Measurements from ENCODE around the gene SSR2. TPM values are rescaled to one million over a fixed set of nuclear protein-coding genes. Genes with fewer than 3 reads are reported as not detected.
A peak's percentile ranks its signal among the peaks of the same experiment; 100 is the strongest.
"Not testable (repeated sequence)": the region's sequence is repeated elsewhere in the genome, so short reads cannot be mapped to it uniquely, and the experiment has no call there.

SSR2 gene
- total and polyA plus RNA-seq, 9 donors = 261 to 601 (median 306) TPM

GRCh38 chr1:155993595-155993994, 27.2 kb downstream of the SSR2 start:
- Histone ChIP-seq H3K36me3 (no peaks in the 10 kb centered on the region), H3K27ac (no peak overlapping the region), H3K27me3 (no peaks in the 10 kb centered on the region), H3K9me3 (no peaks in the 10 kb centered on the region), H3K4me3 (no peak overlapping the region), H3K4me1 (ENCODE audit: insufficient read depth) (no peaks in the 10 kb centered on the region)
- intact Hi-C loops (cut with DNase I) = loop anchor here in 1 of 4 donors (5.0 kb wide), 1 partner anchor 51 kb away; the partner anchor contains the start of gene RXFP4
- 77 to 82% (median 78%) methylated on average over 3 of the region's 3 CpGs for WGBS, 3 donors
- no peak for DNase-seq
- no peak for TF ChIP-seq POLR2A (IDR thresholded peaks at IDR 0.05)
- TF ChIP-seq CTCF (IDR thresholded peaks at IDR 0.05) = no peak
- no peak for TF ChIP-seq EP300 (IDR thresholded peaks at IDR 0.05)

- no peaks in the 10 kb centered on the region for H3K27me3 ChIP-seq
- no peak overlapping the region for H3K27ac ChIP-seq
- no peaks in the 10 kb centered on the region for H3K4me1 ChIP-seq (ENCODE audit: insufficient read depth)
- H3K4me3 ChIP-seq = no peak overlapping the region
- TF ChIP-seq POLR2A (IDR thresholded peaks at IDR 0.05) (no peak), EP300 (IDR thresholded peaks at IDR 0.05) (no peak), CTCF (IDR thresholded peaks at IDR 0.05) (no peak)
- no peaks in the 10 kb centered on the region for H3K9me3 ChIP-seq
- DNase-seq = no peak
- 83 to 90% (median 87%) methylated on average over 6 of the region's 6 CpGs for WGBS, 3 donors
- intact Hi-C loops (cut with DNase I) = loop anchor here in 1 of 4 donors (5.0 kb wide), 1 partner anchor 48 kb away; the partner anchor contains the start of gene RXFP4
- H3K36me3 ChIP-seq = no peaks in the 10 kb centered on the region
These were observed 30.6 kb downstream of the SSR2 start for GRCh38 chr1:155990005-155990739.

GRCh38 chr1:155989242-155990004, 31.3 kb downstream of the SSR2 start:
- Histone ChIP-seq H3K4me3 (peak overlapping the region; percentile 18), H3K4me1 (ENCODE audit: insufficient read depth) (no peaks in the 10 kb centered on the region), H3K27me3 (no peaks in the 10 kb centered on the region), H3K9me3 (no peaks in the 10 kb centered on the region), H3K27ac (no peak overlapping the region), H3K36me3 (no peaks in the 10 kb centered on the region)
- TF ChIP-seq EP300 (IDR thresholded peaks at IDR 0.05) = no peak
- TF ChIP-seq CTCF (IDR thresholded peaks at IDR 0.05) = peak; percentile 87 to 98 (median 97)
- no peak for TF ChIP-seq POLR2A (IDR thresholded peaks at IDR 0.05)
- DNase-seq = peak; percentile 70 to 82 (median 77)
- intact Hi-C loops (cut with DNase I) = loop anchor here in 3 of 4 donors (2.0 to 5.0 kb wide), 3 partner anchors 47 to 53 kb away; partner anchors contain the start of gene RXFP4 (in 1 of the 3)
- WGBS, 3 donors = 15 to 22% (median 20%) methylated on average over 9 of the region's 9 CpGs

- H3K4me3 ChIP-seq; H3K9me3 ChIP-seq; H3K27me3 ChIP-seq; DNase-seq; H3K27ac ChIP-seq; H3K36me3 ChIP-seq; intact Hi-C loops (cut with DNase I); H3K4me1 ChIP-seq (ENCODE audit: insufficient read depth): not testable (repeated sequence)
- 81 to 84% (median 82%) methylated on average over 11 of the region's 11 CpGs for WGBS, 3 donors
These were observed 35.7 kb downstream of the SSR2 start for GRCh38 chr1:155984903-155985645.

All from ovary (tissue), 9 donors.